Right lobe of liver (tissue), 6 donors: ENCODE data around the gene COL18A1. TPM values are rescaled to one million over a fixed set of nuclear protein-coding genes. Genes with fewer than 3 reads are reported as not detected.

Experiments used
- ATAC-seq, 4 donors: fragments of 200-7000 bp; cut with Tn5 transposase; one replicate each; pipeline ENCODE4 v1.9.1; 2020; ENCODE audit warnings: mild to moderate bottlenecking in 4 of 4, moderate library complexity in 4 of 4
- DNase-seq, 3 donors: peaks; one replicate each; pipeline ENCODE4 v3.0.0-alpha.2; 2020
- H3K27ac ChIP-seq, 3 donors: fragments of 200-600 bp; one replicate each; pipeline ENCODE4 v1.8.0; 2022
- H3K27me3 ChIP-seq, 2 donors: fragments of 200-600 bp; one replicate each; pipeline ENCODE4 v1.8.0; 2022
- H3K36me3 ChIP-seq, 4 donors: fragments of 200-600 bp; sonication (generic) in 1 of 4; one replicate each; pipeline versions ENCODE4 v1.5.1 to v1.8.0; 2017 to 2022; ENCODE audit warnings: control low read depth in 1 of 4
- H3K4me1 ChIP-seq, 4 donors: fragments of 200-600 bp; sonication (generic) in 1 of 4; one replicate each; pipeline versions ENCODE4 v1.5.1 to v1.8.0; 2017 to 2022; ENCODE audit warnings: control low read depth in 1 of 4
- H3K4me3 ChIP-seq, 3 donors: fragments of 200-600 bp; one replicate each; pipeline ENCODE4 v1.8.0; 2022
- H3K9me3 ChIP-seq, 4 donors: fragments of 200-600 bp; sonication (generic) in 1 of 4; one replicate each; pipeline versions ENCODE4 v1.5.1 to v1.8.0; 2017 to 2022; ENCODE audit warnings: control low read depth in 1 of 4
- POLR2A ChIP-seq: fragments of 450-650 bp; IDR thresholded peaks from one replicate; pipeline ENCODE4 v1.6.1; 2017; ENCODE audit warnings: antibody characterized with exemption, mild to moderate bottlenecking
- WGBS: methylation state at CpG from one replicate; pipeline ENCODE4 v1.1.6; 2018; ENCODE audit warnings: low coverage, low lambda C conversion rate; ENCODE audit not compliant: insufficient coverage; ENCODE audit errors: missing lambda C conversion rate; 5-methylcytosine and 5-hydroxymethylcytosine counted together
- intact Hi-C, 2 donors: fragments of 100-400 bp; cut with DNase I; formaldehyde crosslinking; loops; one replicate each; pipeline versions ENCODE4 v1.11.2 to v1.14.1; 2022
- total RNA-seq, 6 experiments: library from RNA; depleted of rRNA in 2 of 6; stranded (reverse); fragments of >200 nt in 2 of 6; fragmentation: NEBNext Ultra II Directional in 3 of 6; extraction: Animal tissue kit (Norgen Biotek cat#: 25700) in 3 of 6; gene quantifications; one replicate each; pipeline versions ENCODE4 v1.1.0 to v1.2.4, GENCODE V29; 2016 to 2023
- TF ChIP-seq, protein P1 (sequence below), 4 donors: fragments of 200-600 bp in 3 of 4; fragments of 450-650 bp in 1 of 4; IDR thresholded peaks; one replicate each; pipeline versions ENCODE4 v1.5.1 to v1.8.0; 2016 to 2022; ENCODE audit warnings: antibody characterized with exemption in 4 of 4, mild to moderate bottlenecking in 2 of 4
- donor health status: DM: no; HTN: yes; CAD: no.
- donor health status: DM: no; HTN: no; CAD: no.
- donor health status: DM: no; HTN: no; CAD: no.
- donor health status: DM: no; HTN: yes; CAD: no.
- donor health status: DM: no; HTN: yes; CAD: no.

The COL18A1 gene
- total RNA-seq, 6 experiments from 2014 or later: 261 to 487 (median 297) TPM

- TF ChIP-seq, protein P1, sequence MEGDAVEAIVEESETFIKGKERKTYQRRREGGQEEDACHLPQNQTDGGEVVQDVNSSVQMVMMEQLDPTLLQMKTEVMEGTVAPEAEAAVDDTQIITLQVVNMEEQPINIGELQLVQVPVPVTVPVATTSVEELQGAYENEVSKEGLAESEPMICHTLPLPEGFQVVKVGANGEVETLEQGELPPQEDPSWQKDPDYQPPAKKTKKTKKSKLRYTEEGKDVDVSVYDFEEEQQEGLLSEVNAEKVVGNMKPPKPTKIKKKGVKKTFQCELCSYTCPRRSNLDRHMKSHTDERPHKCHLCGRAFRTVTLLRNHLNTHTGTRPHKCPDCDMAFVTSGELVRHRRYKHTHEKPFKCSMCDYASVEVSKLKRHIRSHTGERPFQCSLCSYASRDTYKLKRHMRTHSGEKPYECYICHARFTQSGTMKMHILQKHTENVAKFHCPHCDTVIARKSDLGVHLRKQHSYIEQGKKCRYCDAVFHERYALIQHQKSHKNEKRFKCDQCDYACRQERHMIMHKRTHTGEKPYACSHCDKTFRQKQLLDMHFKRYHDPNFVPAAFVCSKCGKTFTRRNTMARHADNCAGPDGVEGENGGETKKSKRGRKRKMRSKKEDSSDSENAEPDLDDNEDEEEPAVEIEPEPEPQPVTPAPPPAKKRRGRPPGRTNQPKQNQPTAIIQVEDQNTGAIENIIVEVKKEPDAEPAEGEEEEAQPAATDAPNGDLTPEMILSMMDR (IDR thresholded peaks at IDR 0.05): no peak
- TF ChIP-seq POLR2A: no peak
- no peak for ATAC-seq
- Histone ChIP-seq H3K27me3 (no peaks in the 10 kb centered on the region), H3K4me3 (no peak overlapping the region), H3K4me1 (no peaks in the 10 kb centered on the region), H3K27ac (no peak overlapping the region), H3K36me3 (no peaks in the 10 kb centered on the region), H3K9me3 (no peaks in the 10 kb centered on the region)
- WGBS: 52% methylated on average over 5 of the region's 16 CpGs
- DNase-seq: no peak
- intact Hi-C loops: no loop called here
These were observed 27.8 kb downstream of the COL18A1 start for GRCh38 chr21:45432575-45433255.

DNA sequence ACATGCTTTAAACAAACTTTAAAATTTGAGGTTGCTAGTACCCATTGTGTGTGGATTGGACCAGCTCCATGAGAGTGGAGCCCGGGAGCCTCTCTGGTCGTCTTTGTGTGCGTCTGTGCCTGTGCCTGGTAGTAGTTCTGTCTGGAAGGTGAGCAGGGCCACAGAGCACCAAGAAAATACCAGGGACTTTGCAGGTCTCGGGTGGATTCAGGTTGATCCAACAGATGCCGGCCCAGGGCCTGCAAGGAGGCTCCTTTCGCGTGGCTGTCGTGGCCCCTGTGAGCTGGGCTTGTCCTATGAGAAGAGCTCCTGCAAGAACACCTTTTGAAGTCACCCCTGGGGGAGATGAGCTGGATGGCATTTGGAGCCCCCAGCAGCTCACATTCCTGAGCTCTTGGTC, 28.3 kb downstream of the COL18A1 start:
- ATAC-seq (no peak), DNase-seq (no peak)
- intact Hi-C loops: no loop called here
- Histone ChIP-seq H3K27me3 (no peaks in the 10 kb centered on the region), H3K4me3 (no peak overlapping the region), H3K27ac (no peak overlapping the region), H3K9me3 (no peaks in the 10 kb centered on the region), H3K4me1 (peaks cover 0 to under 1% (median 0%) of the 10 kb centered on the region in 4 donors), H3K36me3 (no peaks in the 10 kb centered on the region)
- TF ChIP-seq, protein P1 (IDR thresholded peaks at IDR 0.05): no peak
- TF ChIP-seq POLR2A: no peak
- 71% methylated on average over 3 of the region's 8 CpGs for WGBS

- intact Hi-C loops: no loop called here
- ATAC-seq (no peak), DNase-seq (no peak)
- Histone ChIP-seq H3K4me1 (peaks cover 0 to 9% (median 0%) of the 10 kb centered on the region in 4 donors), H3K9me3 (no peaks in the 10 kb centered on the region), H3K36me3 (no peaks in the 10 kb centered on the region), H3K4me3 (no peak overlapping the region), H3K27ac (no peak overlapping the region), H3K27me3 (no peaks in the 10 kb centered on the region)
- 80% methylated on average over 9 of the region's 11 CpGs for WGBS
- no peak for TF ChIP-seq POLR2A
- TF ChIP-seq, protein P1 (IDR thresholded peaks at IDR 0.05): no peak
These were observed 29.1 kb downstream of the COL18A1 start for GRCh38 chr21:45433911-45434644.

- ATAC-seq: no peak
These were observed 29.8 kb downstream of the COL18A1 start for GRCh38 chr21:45434645-45435217.

More at GRCh38 chr21:45434645-45435217, 29.8 kb downstream of the COL18A1 start:
- DNase-seq: no peak
- no peaks in the 10 kb centered on the region for H3K36me3 ChIP-seq
- H3K4me3 ChIP-seq: no peak overlapping the region
- H3K27me3 ChIP-seq: no peaks in the 10 kb centered on the region
- intact Hi-C loops: loop anchor here in 1 of 2 donors (5.0 kb wide), 1 partner anchor 132 kb away; no protein-coding TSS in a partner anchor
- 57% methylated on average over 6 of the region's 17 CpGs for WGBS
- no peak overlapping the region for H3K27ac ChIP-seq
- no peaks in the 10 kb centered on the region for H3K9me3 ChIP-seq
- TF ChIP-seq, protein P1 (IDR thresholded peaks at IDR 0.05): no peak
- TF ChIP-seq POLR2A: no peak
- H3K4me1 ChIP-seq: peaks cover 0 to 11% (median 3%) of the 10 kb centered on the region in 4 donors
